Measurements from ENCODE around the gene OVCH2. TPM values are rescaled to one million over a fixed set of nuclear protein-coding genes. Genes with fewer than 3 reads are reported as not detected.

Gene OVCH2
- total RNA-seq, 1 experiment from 2014 or later, result 0.57 TPM

DNA sequence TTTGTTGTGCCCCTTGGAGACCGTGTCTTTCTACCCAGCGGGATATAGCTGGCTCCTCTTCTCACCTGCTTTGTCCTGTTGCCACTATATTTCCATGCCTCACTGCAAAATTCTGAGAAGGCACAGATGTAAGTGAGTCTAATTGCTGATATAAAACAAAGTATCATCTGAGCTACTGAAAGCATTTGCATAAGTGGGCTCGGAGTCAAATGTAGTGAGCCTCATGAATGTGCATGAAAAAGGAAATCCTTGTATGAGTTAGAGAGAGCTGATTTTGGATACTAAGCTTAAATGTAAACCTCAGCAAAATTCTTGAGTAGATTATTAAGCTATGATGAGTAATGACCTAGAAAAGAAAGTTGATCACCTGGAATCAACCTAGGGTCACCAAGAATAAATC, 13.9 kb downstream of the OVCH2 start:
- no peak overlapping the region for H3K27ac Mint-ChIP-seq
- no peak overlapping the region for H3K4me3 Mint-ChIP-seq
- DNase-seq (ENCODE audit: low spot score), result no peak
- no peak for TF ChIP-seq SP1 (CRISPR knock-in tag; conservative IDR thresholded peaks at IDR 0.05)
- TF ChIP-seq, protein P1, sequence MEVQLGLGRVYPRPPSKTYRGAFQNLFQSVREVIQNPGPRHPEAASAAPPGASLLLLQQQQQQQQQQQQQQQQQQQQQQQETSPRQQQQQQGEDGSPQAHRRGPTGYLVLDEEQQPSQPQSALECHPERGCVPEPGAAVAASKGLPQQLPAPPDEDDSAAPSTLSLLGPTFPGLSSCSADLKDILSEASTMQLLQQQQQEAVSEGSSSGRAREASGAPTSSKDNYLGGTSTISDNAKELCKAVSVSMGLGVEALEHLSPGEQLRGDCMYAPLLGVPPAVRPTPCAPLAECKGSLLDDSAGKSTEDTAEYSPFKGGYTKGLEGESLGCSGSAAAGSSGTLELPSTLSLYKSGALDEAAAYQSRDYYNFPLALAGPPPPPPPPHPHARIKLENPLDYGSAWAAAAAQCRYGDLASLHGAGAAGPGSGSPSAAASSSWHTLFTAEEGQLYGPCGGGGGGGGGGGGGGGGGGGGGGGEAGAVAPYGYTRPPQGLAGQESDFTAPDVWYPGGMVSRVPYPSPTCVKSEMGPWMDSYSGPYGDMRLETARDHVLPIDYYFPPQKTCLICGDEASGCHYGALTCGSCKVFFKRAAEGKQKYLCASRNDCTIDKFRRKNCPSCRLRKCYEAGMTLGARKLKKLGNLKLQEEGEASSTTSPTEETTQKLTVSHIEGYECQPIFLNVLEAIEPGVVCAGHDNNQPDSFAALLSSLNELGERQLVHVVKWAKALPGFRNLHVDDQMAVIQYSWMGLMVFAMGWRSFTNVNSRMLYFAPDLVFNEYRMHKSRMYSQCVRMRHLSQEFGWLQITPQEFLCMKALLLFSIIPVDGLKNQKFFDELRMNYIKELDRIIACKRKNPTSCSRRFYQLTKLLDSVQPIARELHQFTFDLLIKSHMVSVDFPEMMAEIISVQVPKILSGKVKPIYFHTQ (CRISPR knock-in tag; IDR thresholded peaks at IDR 0.05), result no peak
- TF ChIP-seq, protein P2, sequence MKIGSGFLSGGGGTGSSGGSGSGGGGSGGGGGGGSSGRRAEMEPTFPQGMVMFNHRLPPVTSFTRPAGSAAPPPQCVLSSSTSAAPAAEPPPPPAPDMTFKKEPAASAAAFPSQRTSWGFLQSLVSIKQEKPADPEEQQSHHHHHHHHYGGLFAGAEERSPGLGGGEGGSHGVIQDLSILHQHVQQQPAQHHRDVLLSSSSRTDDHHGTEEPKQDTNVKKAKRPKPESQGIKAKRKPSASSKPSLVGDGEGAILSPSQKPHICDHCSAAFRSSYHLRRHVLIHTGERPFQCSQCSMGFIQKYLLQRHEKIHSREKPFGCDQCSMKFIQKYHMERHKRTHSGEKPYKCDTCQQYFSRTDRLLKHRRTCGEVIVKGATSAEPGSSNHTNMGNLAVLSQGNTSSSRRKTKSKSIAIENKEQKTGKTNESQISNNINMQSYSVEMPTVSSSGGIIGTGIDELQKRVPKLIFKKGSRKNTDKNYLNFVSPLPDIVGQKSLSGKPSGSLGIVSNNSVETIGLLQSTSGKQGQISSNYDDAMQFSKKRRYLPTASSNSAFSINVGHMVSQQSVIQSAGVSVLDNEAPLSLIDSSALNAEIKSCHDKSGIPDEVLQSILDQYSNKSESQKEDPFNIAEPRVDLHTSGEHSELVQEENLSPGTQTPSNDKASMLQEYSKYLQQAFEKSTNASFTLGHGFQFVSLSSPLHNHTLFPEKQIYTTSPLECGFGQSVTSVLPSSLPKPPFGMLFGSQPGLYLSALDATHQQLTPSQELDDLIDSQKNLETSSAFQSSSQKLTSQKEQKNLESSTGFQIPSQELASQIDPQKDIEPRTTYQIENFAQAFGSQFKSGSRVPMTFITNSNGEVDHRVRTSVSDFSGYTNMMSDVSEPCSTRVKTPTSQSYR (CRISPR knock-in tag; IDR thresholded peaks at IDR 0.05), result no peak
- no peak for TF ChIP-seq IRF2 (CRISPR knock-in tag; IDR thresholded peaks at IDR 0.05; ENCODE audit: borderline replicate concordance, low read depth)
- no peak for TF ChIP-seq GABPB1 (CRISPR knock-in tag; IDR thresholded peaks at IDR 0.05)
- no peak for TF ChIP-seq NR3C1 (CRISPR knock-in tag; conservative IDR thresholded peaks at IDR 0.05; ENCODE audit: low read depth)
- CTCF ChIA-PET, result interaction anchor here (1.6 to 1.7 kb wide), 2 partner anchors 35 to 121 kb away, joined by 4 to 5 read pairs; no protein-coding TSS in a partner anchor
- H3K36me3 Mint-ChIP-seq, result no peaks in the 10 kb centered on the region
- POLR2A ChIA-PET, result no interaction called here
- H3K4me1 Mint-ChIP-seq, result peaks cover 24% of the 10 kb centered on the region
- no peak for ATAC-seq
- H3K27me3 Mint-ChIP-seq (ENCODE audit: low read depth), result peaks cover 9% of the 10 kb centered on the region
- H3K9me3 Mint-ChIP-seq, result no peaks in the 10 kb centered on the region

DNA sequence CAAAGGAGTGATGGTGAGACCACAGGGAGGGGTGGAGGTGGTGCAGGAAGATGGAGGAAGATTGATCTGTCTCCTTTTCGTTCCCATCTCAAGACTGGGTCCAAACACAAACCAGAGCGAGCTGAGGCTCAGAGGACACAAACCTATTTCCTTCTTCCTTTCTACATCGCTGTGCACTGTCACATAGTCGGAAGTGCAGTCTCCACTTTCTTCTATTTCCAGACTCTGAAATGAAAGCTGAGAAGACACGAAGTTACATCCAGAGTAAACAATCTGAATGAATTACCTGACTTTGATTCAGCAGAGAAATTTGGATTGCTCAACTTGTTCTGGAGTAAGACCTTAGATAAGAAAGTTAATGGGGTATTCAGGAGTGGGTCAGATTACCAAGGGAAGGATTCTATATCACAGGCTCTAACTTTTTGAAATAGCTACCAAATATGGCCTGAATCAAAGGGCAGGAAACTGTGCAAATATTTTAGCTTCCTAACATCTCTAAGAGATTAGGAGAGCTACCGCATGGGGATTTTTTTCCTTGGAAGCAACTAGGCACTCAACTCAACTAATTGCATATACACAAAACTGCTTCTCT, 14.4 kb downstream of the OVCH2 start:
- ChIA-PET CTCF (interaction anchor here (1.0 to 1.7 kb wide), 5 partner anchors 10 to 143 kb away, joined by 3 to 5 read pairs (median 3); no protein-coding TSS in a partner anchor), POLR2A (no interaction called here)
- ATAC-seq (no peak), DNase-seq (ENCODE audit: low spot score) (no peak)
- no peaks in the 10 kb centered on the region for H3K9me3 Mint-ChIP-seq
- H3K4me3 Mint-ChIP-seq, result no peak overlapping the region
- no peaks in the 10 kb centered on the region for H3K36me3 Mint-ChIP-seq
- H3K27ac Mint-ChIP-seq, result no peak overlapping the region
- peaks cover 26% of the 10 kb centered on the region for H3K4me1 Mint-ChIP-seq
- TF ChIP-seq GRHL2 (CRISPR knock-in tag; IDR thresholded peaks at IDR 0.05; ENCODE audit: insufficient replicate concordance, severe bottlenecking), result no peak
- TF ChIP-seq, protein P3, sequence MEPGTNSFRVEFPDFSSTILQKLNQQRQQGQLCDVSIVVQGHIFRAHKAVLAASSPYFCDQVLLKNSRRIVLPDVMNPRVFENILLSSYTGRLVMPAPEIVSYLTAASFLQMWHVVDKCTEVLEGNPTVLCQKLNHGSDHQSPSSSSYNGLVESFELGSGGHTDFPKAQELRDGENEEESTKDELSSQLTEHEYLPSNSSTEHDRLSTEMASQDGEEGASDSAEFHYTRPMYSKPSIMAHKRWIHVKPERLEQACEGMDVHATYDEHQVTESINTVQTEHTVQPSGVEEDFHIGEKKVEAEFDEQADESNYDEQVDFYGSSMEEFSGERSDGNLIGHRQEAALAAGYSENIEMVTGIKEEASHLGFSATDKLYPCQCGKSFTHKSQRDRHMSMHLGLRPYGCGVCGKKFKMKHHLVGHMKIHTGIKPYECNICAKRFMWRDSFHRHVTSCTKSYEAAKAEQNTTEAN (CRISPR knock-in tag; IDR thresholded peaks at IDR 0.05), result no peak
- TF ChIP-seq, protein P4, sequence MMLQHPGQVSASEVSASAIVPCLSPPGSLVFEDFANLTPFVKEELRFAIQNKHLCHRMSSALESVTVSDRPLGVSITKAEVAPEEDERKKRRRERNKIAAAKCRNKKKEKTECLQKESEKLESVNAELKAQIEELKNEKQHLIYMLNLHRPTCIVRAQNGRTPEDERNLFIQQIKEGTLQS (CRISPR knock-in tag; conservative IDR thresholded peaks at IDR 0.05), result no peak
- no peak for TF ChIP-seq GTF2I (CRISPR knock-in tag; conservative IDR thresholded peaks at IDR 0.05)
- no peak for TF ChIP-seq EMX1 (CRISPR knock-in tag; IDR thresholded peaks at IDR 0.05)
- TF ChIP-seq NR3C1 (CRISPR knock-in tag; conservative IDR thresholded peaks at IDR 0.05; ENCODE audit: low read depth), result no peak
- TF ChIP-seq, protein P5, sequence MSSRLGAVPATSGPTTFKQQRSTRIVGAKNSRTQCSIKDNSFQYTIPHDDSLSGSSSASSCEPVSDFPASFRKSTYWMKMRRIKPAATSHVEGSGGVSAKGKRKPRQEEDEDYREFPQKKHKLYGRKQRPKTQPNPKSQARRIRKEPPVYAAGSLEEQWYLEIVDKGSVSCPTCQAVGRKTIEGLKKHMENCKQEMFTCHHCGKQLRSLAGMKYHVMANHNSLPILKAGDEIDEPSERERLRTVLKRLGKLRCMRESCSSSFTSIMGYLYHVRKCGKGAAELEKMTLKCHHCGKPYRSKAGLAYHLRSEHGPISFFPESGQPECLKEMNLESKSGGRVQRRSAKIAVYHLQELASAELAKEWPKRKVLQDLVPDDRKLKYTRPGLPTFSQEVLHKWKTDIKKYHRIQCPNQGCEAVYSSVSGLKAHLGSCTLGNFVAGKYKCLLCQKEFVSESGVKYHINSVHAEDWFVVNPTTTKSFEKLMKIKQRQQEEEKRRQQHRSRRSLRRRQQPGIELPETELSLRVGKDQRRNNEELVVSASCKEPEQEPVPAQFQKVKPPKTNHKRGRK (CRISPR knock-in tag; IDR thresholded peaks at IDR 0.05; ENCODE audit: borderline replicate concordance), result no peak
- TF ChIP-seq, protein P6, sequence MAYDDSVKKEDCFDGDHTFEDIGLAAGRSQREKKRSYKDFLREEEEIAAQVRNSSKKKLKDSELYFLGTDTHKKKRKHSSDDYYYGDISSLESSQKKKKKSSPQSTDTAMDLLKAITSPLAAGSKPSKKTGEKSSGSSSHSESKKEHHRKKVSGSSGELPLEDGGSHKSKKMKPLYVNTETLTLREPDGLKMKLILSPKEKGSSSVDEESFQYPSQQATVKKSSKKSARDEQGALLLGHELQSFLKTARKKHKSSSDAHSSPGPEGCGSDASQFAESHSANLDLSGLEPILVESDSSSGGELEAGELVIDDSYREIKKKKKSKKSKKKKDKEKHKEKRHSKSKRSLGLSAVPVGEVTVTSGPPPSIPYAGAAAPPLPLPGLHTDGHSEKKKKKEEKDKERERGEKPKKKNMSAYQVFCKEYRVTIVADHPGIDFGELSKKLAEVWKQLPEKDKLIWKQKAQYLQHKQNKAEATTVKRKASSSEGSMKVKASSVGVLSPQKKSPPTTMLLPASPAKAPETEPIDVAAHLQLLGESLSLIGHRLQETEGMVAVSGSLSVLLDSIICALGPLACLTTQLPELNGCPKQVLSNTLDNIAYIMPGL (CRISPR knock-in tag; IDR thresholded peaks at IDR 0.05), result no peak
- TF ChIP-seq CREB1 (CRISPR knock-in tag; IDR thresholded peaks at IDR 0.05), result no peak
- TF ChIP-seq, protein P7, sequence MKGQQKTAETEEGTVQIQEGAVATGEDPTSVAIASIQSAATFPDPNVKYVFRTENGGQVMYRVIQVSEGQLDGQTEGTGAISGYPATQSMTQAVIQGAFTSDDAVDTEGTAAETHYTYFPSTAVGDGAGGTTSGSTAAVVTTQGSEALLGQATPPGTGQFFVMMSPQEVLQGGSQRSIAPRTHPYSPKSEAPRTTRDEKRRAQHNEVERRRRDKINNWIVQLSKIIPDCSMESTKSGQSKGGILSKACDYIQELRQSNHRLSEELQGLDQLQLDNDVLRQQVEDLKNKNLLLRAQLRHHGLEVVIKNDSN (CRISPR knock-in tag; IDR thresholded peaks at IDR 0.05), result no peak
- TF ChIP-seq SP1 (CRISPR knock-in tag; conservative IDR thresholded peaks at IDR 0.05), result no peak
- no peak for TF ChIP-seq ATF1 (CRISPR knock-in tag; IDR thresholded peaks at IDR 0.05)
- TF ChIP-seq SMAD3 (CRISPR knock-in tag; IDR thresholded peaks at IDR 0.05; ENCODE audit: borderline replicate concordance), result no peak
- TF ChIP-seq FOXK1 (CRISPR knock-in tag; IDR thresholded peaks at IDR 0.05), result no peak
- H3K27me3 Mint-ChIP-seq (ENCODE audit: low read depth), result peaks cover 9% of the 10 kb centered on the region
